GM12878 (cell line): ENCODE results near the gene UAP1L1. TPM values are rescaled to one million over a fixed set of nuclear protein-coding genes. Genes with fewer than 3 reads are reported as not detected.

Experiments
- BACH1 ChIP-seq: fragments of 450-650 bp; IDR thresholded peaks from 2 replicates; pipeline ENCODE4 v1.6.1; 2017; ENCODE audit warnings: mild to moderate bottlenecking, borderline replicate concordance
- CHD1 ChIP-seq: IDR thresholded peaks from 2 replicates; pipeline ENCODE4 v1.6.1; 2012; ENCODE audit warnings: low read depth, low read length, improper control_type of control experiment
- EGR1 ChIP-seq, 2 experiments: IDR thresholded peaks; 1 replicate in 1 of 2; 2 replicates in 1 of 2; pipeline ENCODE4 v1.6.1; 2011 to 2012; ENCODE audit warnings: low read depth in 2 of 2, low read length in 2 of 2, borderline replicate concordance in 1 of 2, mild to moderate bottlenecking in 1 of 2, moderate library complexity in 1 of 2
- ESRRA ChIP-seq: IDR thresholded peaks from 2 replicates; pipeline ENCODE4 v1.6.1; 2012; ENCODE audit warnings: mild to moderate bottlenecking, low read length, improper control_type of control experiment
- GATAD2B ChIP-seq: fragments of 450-650 bp; conservative IDR thresholded peaks from 2 replicates; pipeline ENCODE4 v1.6.1; 2017; ENCODE audit warnings: low read depth, mild to moderate bottlenecking, moderate library complexity
- HDAC2 ChIP-seq: fragments of 200-600 bp; sonication (generic); IDR thresholded peaks from 2 replicates; pipeline ENCODE4 v1.6.1; 2017
- JUNB ChIP-seq: IDR thresholded peaks from 2 replicates; pipeline ENCODE4 v1.6.1; 2016; ENCODE audit warnings: antibody characterized with exemption, mild to moderate bottlenecking
- KAT2A ChIP-seq: conservative IDR thresholded peaks from 2 replicates; pipeline ENCODE4 v1.6.1; 2011; ENCODE audit warnings: low read depth, low read length; ENCODE audit not compliant: control insufficient read depth
- MTA2 ChIP-seq: fragments of 450-650 bp; IDR thresholded peaks from 2 replicates; pipeline ENCODE4 v1.6.1; 2016; ENCODE audit warnings: low read depth, mild to moderate bottlenecking, moderate library complexity
- MYB ChIP-seq: fragments of 150-350 bp; IDR thresholded peaks from 2 replicates; pipeline ENCODE4 v1.6.1; 2014; ENCODE audit warnings: mild to moderate bottlenecking, low read depth, low read length, borderline replicate concordance
- MYC ChIP-seq: IDR thresholded peaks from 2 replicates; pipeline ENCODE4 v1.6.1; 2011; ENCODE audit warnings: mild to moderate bottlenecking, low read length, moderate library complexity, inconsistent platforms; ENCODE audit not compliant: insufficient read depth, insufficient replicate concordance, insufficient read length, severe bottlenecking
- NFIC ChIP-seq: IDR thresholded peaks from 2 replicates; pipeline ENCODE4 v1.6.1; 2012; ENCODE audit warnings: low read depth, mild to moderate bottlenecking, inconsistent platforms, low read length, moderate library complexity
- NR2C1 ChIP-seq: fragments of 450-650 bp; IDR thresholded peaks from 2 replicates; pipeline ENCODE4 v1.6.1; 2017; ENCODE audit warnings: antibody characterized with exemption, mild to moderate bottlenecking, moderate library complexity
- NR2F1 ChIP-seq: fragments of 450-650 bp; conservative IDR thresholded peaks from 2 replicates; pipeline ENCODE4 v1.6.1; 2017; ENCODE audit warnings: mild to moderate bottlenecking
- NRF1 ChIP-seq: conservative IDR thresholded peaks from 2 replicates; pipeline ENCODE4 v1.6.1; 2011; ENCODE audit warnings: mild to moderate bottlenecking, low read depth, low read length, improper control_type of control experiment
- PML ChIP-seq: IDR thresholded peaks from 2 replicates; pipeline ENCODE4 v1.6.1; 2012; ENCODE audit warnings: low read length, inconsistent platforms
- RUNX3 ChIP-seq: IDR thresholded peaks from 2 replicates; pipeline ENCODE4 v1.6.1; 2012; ENCODE audit warnings: low read length, inconsistent platforms
- SIN3A ChIP-seq: IDR thresholded peaks from 2 replicates; pipeline ENCODE4 v1.6.1; 2012; ENCODE audit warnings: low read depth, low read length, improper control_type of control experiment
- SMARCA5 ChIP-seq: fragments of 450-650 bp; IDR thresholded peaks from 2 replicates; pipeline ENCODE4 v1.6.1; 2017; ENCODE audit warnings: mild to moderate bottlenecking
- STAT1 ChIP-seq: fragments of 450-650 bp; conservative IDR thresholded peaks from 2 replicates; pipeline ENCODE4 v1.6.1; 2014; ENCODE audit warnings: antibody characterized with exemption, mild to moderate bottlenecking
- SUPT20H ChIP-seq: IDR thresholded peaks from 2 replicates; pipeline ENCODE4 v1.6.1; 2011; ENCODE audit warnings: low read depth, mild to moderate bottlenecking, low read length, moderate library complexity, borderline replicate concordance; ENCODE audit not compliant: control insufficient read depth
- TBL1XR1 ChIP-seq: IDR thresholded peaks from 2 replicates; pipeline ENCODE4 v1.6.1; 2012; ENCODE audit warnings: low read depth, low read length, improper control_type of control experiment
- TCF7 ChIP-seq: IDR thresholded peaks from 2 replicates; pipeline ENCODE4 v1.6.1; 2014; ENCODE audit warnings: antibody characterized with exemption, borderline replicate concordance
- ZBED1 ChIP-seq: IDR thresholded peaks from 2 replicates; pipeline ENCODE4 v1.6.1; 2016; ENCODE audit warnings: borderline replicate concordance
- ZNF384 ChIP-seq: IDR thresholded peaks from 2 replicates; pipeline ENCODE4 v1.6.1; 2012; ENCODE audit warnings: low read depth, mild to moderate bottlenecking, low read length, improper control_type of control experiment, borderline replicate concordance
- polyA plus RNA-seq, 11 experiments: library from polyadenylated mRNA; depleted of rRNA in 4 of 11; unstranded in 6 of 11; stranded (reverse) in 5 of 11; fragments of >200 nt; fragmentation: Nextera tagmentation in 4 of 11; fragmentation: Illumina TruSeq in 1 of 11; extraction: Ambion mirVana in 4 of 11; extraction: Trizol in 1 of 11; gene quantifications; 1 replicate in 1 of 11; 2 replicates in 10 of 11; pipeline versions ENCODE4 v1.2.1 to v1.2.3, GENCODE V29; 2011 to 2016; ENCODE audit warnings: inconsistent platforms in 2 of 11, missing spikeins in 2 of 11, low read depth in 1 of 11
- total RNA-seq, 4 experiments: library from RNA; depleted of rRNA in 3 of 4; stranded (reverse); fragments of >200 nt in 3 of 4; fragmentation: Illumina TruSeq in 1 of 4; extraction: Trizol in 1 of 4; gene quantifications; 2 replicates each; pipeline versions ENCODE4 v1.2.1 to v1.2.3, GENCODE V29; 2013 to 2021
- TF ChIP-seq, protein P1 (sequence below): IDR thresholded peaks from 2 replicates; pipeline ENCODE4 v1.6.1; 2012; ENCODE audit warnings: low read length, inconsistent platforms
- TF ChIP-seq, protein P2 (sequence below): fragments of 450-650 bp; formaldehyde crosslinking; IDR thresholded peaks from 2 replicates; pipeline ENCODE4 v1.5.0; 2022; ENCODE audit warnings: mild to moderate bottlenecking, missing genetic modification characterization

Gene UAP1L1
- total and polyA plus RNA-seq, 10 of the 15 experiments (the other 5 are each of a cell fraction or from before 2014, with no cell fraction given) = 0.29 to 15.7 (median 5.8) TPM

DNA sequence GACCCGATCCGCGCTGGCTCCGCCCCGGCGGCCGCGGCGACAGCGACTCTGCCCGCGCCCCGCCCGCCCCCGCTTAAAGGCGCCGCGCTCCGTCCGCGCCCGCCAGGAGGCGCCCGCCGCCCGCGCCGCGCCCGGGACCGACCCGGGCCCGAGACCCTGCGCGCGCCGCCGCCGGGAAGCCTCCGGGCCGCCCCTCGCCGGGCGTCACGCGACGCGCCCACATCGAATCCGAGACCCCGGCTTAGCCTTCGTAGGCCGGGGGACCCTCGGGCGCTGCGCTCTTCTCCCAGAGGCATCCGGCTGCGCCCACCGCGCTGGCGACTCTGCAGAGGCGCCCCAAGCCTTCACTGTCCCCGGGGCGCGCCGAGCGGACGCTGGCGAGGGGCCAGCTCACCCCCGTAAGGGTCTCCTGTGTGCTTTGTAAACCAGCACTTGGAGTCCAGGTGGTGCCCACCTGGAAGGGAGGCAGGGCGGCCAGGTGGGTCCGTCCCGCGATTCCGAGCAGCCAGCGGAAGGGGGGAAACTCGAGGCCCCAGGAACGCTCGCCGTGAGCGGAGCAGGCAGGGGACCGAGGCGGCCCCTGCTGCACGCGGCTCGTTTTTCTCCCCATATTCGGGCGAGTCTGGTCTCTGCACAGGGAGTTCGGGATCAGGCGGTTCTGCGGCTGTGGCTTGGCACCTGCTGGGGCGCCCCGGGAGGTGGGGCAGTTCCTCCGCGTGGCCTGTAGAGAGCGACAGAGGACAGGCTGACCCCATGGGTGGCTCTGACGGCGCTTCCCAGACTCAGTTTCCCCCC, 48.9 kb upstream of the UAP1L1 start (continued):
- TF ChIP-seq ZNF384 = no peak
- TF ChIP-seq ZBED1 = no peak
- no peak for TF ChIP-seq PML
- no peak for TF ChIP-seq TBL1XR1
- TF ChIP-seq BACH1 = no peak
- no peak for TF ChIP-seq MYC
- no peak for TF ChIP-seq STAT1
- no peak for TF ChIP-seq CHD1
- no peak for TF ChIP-seq NRF1
- TF ChIP-seq HDAC2 = no peak
- no peak for TF ChIP-seq TCF7
- TF ChIP-seq NR2F1 = no peak
- TF ChIP-seq SMARCA5 = peak; percentile 48; the same call in 1 of the 2 replicates
- TF ChIP-seq MYB = no peak; the same call in 1 of the 2 replicates
- peak in 1 of 2 experiments; percentile 96; a peak in 2 of 3 replicates for TF ChIP-seq EGR1 (IDR thresholded peaks at IDR 0.05; ENCODE audit: borderline replicate concordance in 1 of 2, low read depth in 2 of 2, low read length in 2 of 2)
- TF ChIP-seq, protein P1, sequence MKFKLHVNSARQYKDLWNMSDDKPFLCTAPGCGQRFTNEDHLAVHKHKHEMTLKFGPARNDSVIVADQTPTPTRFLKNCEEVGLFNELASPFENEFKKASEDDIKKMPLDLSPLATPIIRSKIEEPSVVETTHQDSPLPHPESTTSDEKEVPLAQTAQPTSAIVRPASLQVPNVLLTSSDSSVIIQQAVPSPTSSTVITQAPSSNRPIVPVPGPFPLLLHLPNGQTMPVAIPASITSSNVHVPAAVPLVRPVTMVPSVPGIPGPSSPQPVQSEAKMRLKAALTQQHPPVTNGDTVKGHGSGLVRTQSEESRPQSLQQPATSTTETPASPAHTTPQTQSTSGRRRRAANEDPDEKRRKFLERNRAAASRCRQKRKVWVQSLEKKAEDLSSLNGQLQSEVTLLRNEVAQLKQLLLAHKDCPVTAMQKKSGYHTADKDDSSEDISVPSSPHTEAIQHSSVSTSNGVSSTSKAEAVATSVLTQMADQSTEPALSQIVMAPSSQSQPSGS = no peak
- TF ChIP-seq ESRRA = no peak
- no peak for TF ChIP-seq JUNB
- 0 out of 2 replicates have a peak, but pooled peaks have one; percentile 47 for TF ChIP-seq GATAD2B
- 0 out of 2 replicates have a peak, but pooled peaks have one; percentile 3 for TF ChIP-seq RUNX3
- no peak for TF ChIP-seq SIN3A
- TF ChIP-seq NR2C1 = no peak
- TF ChIP-seq SUPT20H = no peak
- no peak for TF ChIP-seq NFIC
- no peak for TF ChIP-seq MTA2
- TF ChIP-seq, protein P2, sequence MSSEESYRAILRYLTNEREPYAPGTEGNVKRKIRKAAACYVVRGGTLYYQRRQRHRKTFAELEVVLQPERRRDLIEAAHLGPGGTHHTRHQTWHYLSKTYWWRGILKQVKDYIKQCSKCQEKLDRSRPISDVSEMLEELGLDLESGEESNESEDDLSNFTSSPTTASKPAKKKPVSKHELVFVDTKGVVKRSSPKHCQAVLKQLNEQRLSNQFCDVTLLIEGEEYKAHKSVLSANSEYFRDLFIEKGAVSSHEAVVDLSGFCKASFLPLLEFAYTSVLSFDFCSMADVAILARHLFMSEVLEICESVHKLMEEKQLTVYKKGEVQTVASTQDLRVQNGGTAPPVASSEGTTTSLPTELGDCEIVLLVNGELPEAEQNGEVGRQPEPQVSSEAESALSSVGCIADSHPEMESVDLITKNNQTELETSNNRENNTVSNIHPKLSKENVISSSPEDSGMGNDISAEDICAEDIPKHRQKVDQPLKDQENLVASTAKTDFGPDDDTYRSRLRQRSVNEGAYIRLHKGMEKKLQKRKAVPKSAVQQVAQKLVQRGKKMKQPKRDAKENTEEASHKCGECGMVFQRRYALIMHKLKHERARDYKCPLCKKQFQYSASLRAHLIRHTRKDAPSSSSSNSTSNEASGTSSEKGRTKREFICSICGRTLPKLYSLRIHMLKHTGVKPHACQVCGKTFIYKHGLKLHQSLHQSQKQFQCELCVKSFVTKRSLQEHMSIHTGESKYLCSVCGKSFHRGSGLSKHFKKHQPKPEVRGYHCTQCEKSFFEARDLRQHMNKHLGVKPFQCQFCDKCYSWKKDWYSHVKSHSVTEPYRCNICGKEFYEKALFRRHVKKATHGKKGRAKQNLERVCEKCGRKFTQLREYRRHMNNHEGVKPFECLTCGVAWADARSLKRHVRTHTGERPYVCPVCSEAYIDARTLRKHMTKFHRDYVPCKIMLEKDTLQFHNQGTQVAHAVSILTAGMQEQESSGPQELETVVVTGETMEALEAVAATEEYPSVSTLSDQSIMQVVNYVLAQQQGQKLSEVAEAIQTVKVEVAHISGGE (CRISPR knock-in tag) = no peak
- TF ChIP-seq KAT2A = no peak
